ENCODE measurements around the gene RPH3AL. TPM values are rescaled to one million over a fixed set of nuclear protein-coding genes. Genes with fewer than 3 reads are reported as not detected.
A peak's percentile ranks its signal among the peaks of the same experiment; 100 is the strongest.

RPH3AL gene
- total and polyA plus RNA-seq, 2 donors from 2014 or later = 18.1 to 55.9 TPM

- H3K27ac ChIP-seq (ENCODE audit: low read depth in 2 of 2, low read length in 2 of 2) = no peak overlapping the region
- no peak for FAIRE-seq
- H3K9me3 ChIP-seq (ENCODE audit: control insufficient read depth in 2 of 3, insufficient read depth in 1 of 3, low read length in 3 of 3) = no peaks in the 10 kb centered on the region
- TF ChIP-seq CTCF (IDR thresholded peaks at IDR 0.05; ENCODE audit: borderline replicate concordance, extremely low read depth, insufficient read depth) = no peak
- H3K4me1 ChIP-seq (ENCODE audit: control insufficient read depth in 2 of 3, insufficient read depth in 2 of 3, low read depth in 1 of 3, low read length in 3 of 3) = no peaks in the 10 kb centered on the region
- no peak overlapping the region for H3K4me3 ChIP-seq (ENCODE audit: low read length in 3 of 3)
- no peak overlapping the region for H3K9ac ChIP-seq (ENCODE audit: low read length in 3 of 3)
- intact Hi-C loops (cut with DNase I) = no loop called here
- peak in 2 of 5 donors; percentile 56 to 72 for DNase-seq
- no peaks in the 10 kb centered on the region for H3K27me3 ChIP-seq (ENCODE audit: control insufficient read depth, insufficient read depth, low read length)
- H3K36me3 ChIP-seq (ENCODE audit: control insufficient read depth in 2 of 3, insufficient read depth in 3 of 3, low read length in 3 of 3) = peaks cover 1 to 6% (median 2%) of the 10 kb centered on the region in 3 donors
Measured at GRCh38 chr17:323721-324571, 28.7 kb downstream of the RPH3AL start.

- FAIRE-seq = no peak
- peak in 1 of 5 donors; percentile 24 for DNase-seq
- Histone ChIP-seq H3K27me3 (ENCODE audit: control insufficient read depth, insufficient read depth, low read length) (no peaks in the 10 kb centered on the region), H3K36me3 (ENCODE audit: control insufficient read depth in 2 of 3, insufficient read depth in 3 of 3, low read length in 3 of 3) (peaks cover 2 to 12% (median 4%) of the 10 kb centered on the region in 3 donors), H3K9me3 (ENCODE audit: control insufficient read depth in 2 of 3, insufficient read depth in 1 of 3, low read length in 3 of 3) (no peaks in the 10 kb centered on the region), H3K9ac (ENCODE audit: low read length in 3 of 3) (no peak overlapping the region), H3K4me1 (ENCODE audit: control insufficient read depth in 2 of 3, insufficient read depth in 2 of 3, low read depth in 1 of 3, low read length in 3 of 3) (no peaks in the 10 kb centered on the region), H3K27ac (ENCODE audit: low read depth in 2 of 2, low read length in 2 of 2) (no peak overlapping the region), H3K4me3 (ENCODE audit: low read length in 3 of 3) (no peak overlapping the region)
- intact Hi-C loops (cut with DNase I) = no loop called here
- no peak for TF ChIP-seq CTCF (IDR thresholded peaks at IDR 0.05; ENCODE audit: borderline replicate concordance, extremely low read depth, insufficient read depth)
Measured at GRCh38 chr17:323181-323580, 29.4 kb downstream of the RPH3AL start.

GRCh38 chr17:322006-322780, 30.4 kb downstream of the RPH3AL start:
- FAIRE-seq (no peak), DNase-seq (peak in 3 of 5 donors; percentile 35 to 68 (median 50))
- no peaks in the 10 kb centered on the region for H3K27me3 ChIP-seq (ENCODE audit: control insufficient read depth, insufficient read depth, low read length)
- H3K4me3 ChIP-seq (ENCODE audit: low read length in 3 of 3) = peak overlapping the region in 1 of 3 donors; percentile 36
- no peaks in the 10 kb centered on the region for H3K4me1 ChIP-seq (ENCODE audit: control insufficient read depth in 2 of 3, insufficient read depth in 2 of 3, low read depth in 1 of 3, low read length in 3 of 3)
- TF ChIP-seq CTCF (IDR thresholded peaks at IDR 0.05; ENCODE audit: borderline replicate concordance, extremely low read depth, insufficient read depth) = no peak
- no peaks in the 10 kb centered on the region for H3K9me3 ChIP-seq (ENCODE audit: control insufficient read depth in 2 of 3, insufficient read depth in 1 of 3, low read length in 3 of 3)
- intact Hi-C loops (cut with DNase I) = no loop called here
- H3K27ac ChIP-seq (ENCODE audit: low read depth in 2 of 2, low read length in 2 of 2) = no peak overlapping the region
- peaks cover 2 to 12% (median 4%) of the 10 kb centered on the region in 3 donors for H3K36me3 ChIP-seq (ENCODE audit: control insufficient read depth in 2 of 3, insufficient read depth in 3 of 3, low read length in 3 of 3)
- H3K9ac ChIP-seq (ENCODE audit: low read length in 3 of 3) = peak overlapping the region in 1 of 3 donors; percentile 26
